Testis (tissue), 3 donors: ENCODE results near the gene MCEE. TPM values are rescaled to one million over a fixed set of nuclear protein-coding genes. Genes with fewer than 3 reads are reported as not detected.

ENCODE experiments used
- DNase-seq: peaks from one replicate; pipeline ENCODE4 v3.0.0-alpha.2; 2019
- H3K27ac ChIP-seq, 2 donors: fragments of 200-600 bp; sonication (generic); one replicate each; pipeline ENCODE4 v1.5.1; 2019
- H3K27me3 ChIP-seq: fragments of 200-600 bp; sonication (generic); one replicate; pipeline ENCODE4 v1.5.1; 2019
- H3K36me3 ChIP-seq: fragments of 200-600 bp; sonication (generic); one replicate; pipeline ENCODE4 v1.5.1; 2017; ENCODE audit warnings: low read depth; ENCODE audit errors: missing control alignments
- H3K4me1 ChIP-seq: fragments of 200-600 bp; sonication (generic); one replicate; pipeline ENCODE4 v1.5.1; 2019
- H3K4me3 ChIP-seq, 2 donors: fragments of 200-600 bp; sonication (generic); one replicate each; pipeline ENCODE4 v1.5.1; 2017 to 2019
- H3K9me3 ChIP-seq: fragments of 200-600 bp; sonication (generic); one replicate; pipeline ENCODE4 v1.5.1; 2017
- POLR2A ChIP-seq: fragments of 450-650 bp; IDR thresholded peaks from one replicate; pipeline ENCODE4 v1.6.1; 2017; ENCODE audit warnings: antibody characterized with exemption, mild to moderate bottlenecking, moderate library complexity
- WGBS, 2 donors: methylation state at CpG; one replicate each; pipeline ENCODE4 v1.1.5; 2018; 5-methylcytosine and 5-hydroxymethylcytosine counted together
- intact Hi-C: fragments of 100-400 bp; cut with DNase I; formaldehyde crosslinking; loops from one replicate; pipeline ENCODE4 v1.15.1; 2023; ENCODE audit warnings: low total_unique reads
- polyA plus RNA-seq: library from polyadenylated mRNA; stranded (reverse); fragments of 350-450 nt; fragmentation: Illumina TruSeq; extraction: RNeasy Lipid Tissue Mini Kit (QIAGEN cat#74804); gene quantifications from one replicate; pipeline ENCODE4 v1.2.3, GENCODE V29; 2014; ENCODE audit warnings: low read depth, low replicate concordance; ENCODE audit not compliant: insufficient read depth
- total RNA-seq, 2 donors: library from RNA; depleted of rRNA; stranded (reverse); fragments of >200 nt; gene quantifications; one replicate each; pipeline ENCODE4 v1.2.3, GENCODE V29; 2016
- TF ChIP-seq, protein P1 (sequence below), 3 experiments: fragments of 450-650 bp in 2 of 3; fragments of 200-600 bp in 1 of 3; sonication (generic) in 1 of 3; IDR thresholded peaks; one replicate each; pipeline ENCODE4 v1.5.1; 2016 to 2019; ENCODE audit warnings: antibody characterized with exemption in 3 of 3, mild to moderate bottlenecking in 2 of 3, moderate library complexity in 1 of 3

The MCEE gene
- total and polyA plus RNA-seq, 3 donors from 2014 or later = 7.7 to 14.6 (median 10.7) TPM

DNA sequence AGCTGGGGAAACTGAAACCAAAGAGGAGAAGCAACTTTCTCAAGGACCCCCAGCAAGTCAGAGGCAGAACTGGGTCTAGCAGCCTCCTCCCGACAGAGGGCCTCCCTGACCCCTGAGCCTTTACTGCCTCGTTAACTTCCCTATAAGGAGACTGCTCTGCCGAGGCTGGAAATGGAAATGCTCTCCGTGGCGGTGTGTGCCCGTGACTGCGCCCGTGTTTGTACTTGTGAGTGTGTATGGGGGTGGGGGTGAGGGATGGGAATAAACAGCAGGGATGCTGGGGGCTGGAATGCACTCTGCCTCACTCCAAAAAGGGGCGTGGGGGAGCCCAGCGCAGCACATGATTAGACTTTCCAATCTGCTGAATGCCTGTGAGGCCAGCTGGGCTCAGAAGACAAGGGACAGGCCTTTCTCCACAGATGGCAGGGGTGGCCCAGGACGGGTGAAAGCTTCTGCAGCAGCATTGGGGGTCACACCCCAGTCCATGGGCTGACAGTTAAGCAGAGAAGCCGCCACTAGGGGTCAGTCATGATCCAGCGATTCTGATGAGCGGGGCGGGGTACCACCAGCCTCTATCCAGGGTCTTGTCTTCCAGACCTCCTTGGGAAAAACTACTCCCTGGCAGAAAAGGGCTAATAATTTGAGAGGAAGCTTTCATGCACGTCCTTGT lies 27.2 kb upstream of the MCEE start:
- intact Hi-C loops = no loop called here
- Histone ChIP-seq H3K27ac (no peak overlapping the region), H3K36me3 (no peaks in the 10 kb centered on the region), H3K4me3 (no peak overlapping the region), H3K4me1 (no peaks in the 10 kb centered on the region), H3K27me3 (no peaks in the 10 kb centered on the region), H3K9me3 (no peaks in the 10 kb centered on the region)
- 19% methylated on average over 7 to 16 of the region's 16 CpGs for WGBS, 2 donors
- peak; percentile 69 for DNase-seq
- TF ChIP-seq POLR2A = no peak
- TF ChIP-seq, protein P1, sequence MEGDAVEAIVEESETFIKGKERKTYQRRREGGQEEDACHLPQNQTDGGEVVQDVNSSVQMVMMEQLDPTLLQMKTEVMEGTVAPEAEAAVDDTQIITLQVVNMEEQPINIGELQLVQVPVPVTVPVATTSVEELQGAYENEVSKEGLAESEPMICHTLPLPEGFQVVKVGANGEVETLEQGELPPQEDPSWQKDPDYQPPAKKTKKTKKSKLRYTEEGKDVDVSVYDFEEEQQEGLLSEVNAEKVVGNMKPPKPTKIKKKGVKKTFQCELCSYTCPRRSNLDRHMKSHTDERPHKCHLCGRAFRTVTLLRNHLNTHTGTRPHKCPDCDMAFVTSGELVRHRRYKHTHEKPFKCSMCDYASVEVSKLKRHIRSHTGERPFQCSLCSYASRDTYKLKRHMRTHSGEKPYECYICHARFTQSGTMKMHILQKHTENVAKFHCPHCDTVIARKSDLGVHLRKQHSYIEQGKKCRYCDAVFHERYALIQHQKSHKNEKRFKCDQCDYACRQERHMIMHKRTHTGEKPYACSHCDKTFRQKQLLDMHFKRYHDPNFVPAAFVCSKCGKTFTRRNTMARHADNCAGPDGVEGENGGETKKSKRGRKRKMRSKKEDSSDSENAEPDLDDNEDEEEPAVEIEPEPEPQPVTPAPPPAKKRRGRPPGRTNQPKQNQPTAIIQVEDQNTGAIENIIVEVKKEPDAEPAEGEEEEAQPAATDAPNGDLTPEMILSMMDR (IDR thresholded peaks at IDR 0.05) = peak in 2 of 3 experiments; percentile 40 to 54

DNA sequence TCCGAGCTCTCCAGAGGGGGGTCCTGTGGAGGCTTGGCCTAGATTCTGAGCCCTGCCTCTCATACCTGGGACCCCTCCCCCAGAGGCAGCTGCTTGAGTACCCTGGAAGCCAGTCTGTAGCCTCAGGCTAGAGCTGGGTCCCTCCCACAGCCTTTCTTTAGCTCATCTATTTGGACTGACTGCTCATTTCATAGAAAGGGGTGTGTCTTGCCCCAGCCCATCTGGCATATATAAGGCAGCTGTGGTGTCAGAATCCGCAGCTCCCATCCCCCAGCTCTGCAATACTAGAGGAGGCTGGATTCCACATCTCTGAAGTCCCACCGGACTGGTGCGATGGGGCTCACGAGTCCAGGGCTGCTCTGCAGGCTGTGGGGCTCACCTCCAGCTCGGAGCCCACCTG lies 26.5 kb upstream of the MCEE start:
- 63 to 70% methylated on average over 1 to 6 of the region's 6 CpGs for WGBS, 2 donors
- no peak overlapping the region for H3K4me3 ChIP-seq
- no peak overlapping the region for H3K27ac ChIP-seq
- no peak for DNase-seq
- no peaks in the 10 kb centered on the region for H3K4me1 ChIP-seq
- no peaks in the 10 kb centered on the region for H3K36me3 ChIP-seq
- H3K27me3 ChIP-seq = no peaks in the 10 kb centered on the region
- H3K9me3 ChIP-seq = no peaks in the 10 kb centered on the region
- TF ChIP-seq POLR2A = no peak
- TF ChIP-seq, protein P1 (IDR thresholded peaks at IDR 0.05) = no peak
- intact Hi-C loops = no loop called here

DNA sequence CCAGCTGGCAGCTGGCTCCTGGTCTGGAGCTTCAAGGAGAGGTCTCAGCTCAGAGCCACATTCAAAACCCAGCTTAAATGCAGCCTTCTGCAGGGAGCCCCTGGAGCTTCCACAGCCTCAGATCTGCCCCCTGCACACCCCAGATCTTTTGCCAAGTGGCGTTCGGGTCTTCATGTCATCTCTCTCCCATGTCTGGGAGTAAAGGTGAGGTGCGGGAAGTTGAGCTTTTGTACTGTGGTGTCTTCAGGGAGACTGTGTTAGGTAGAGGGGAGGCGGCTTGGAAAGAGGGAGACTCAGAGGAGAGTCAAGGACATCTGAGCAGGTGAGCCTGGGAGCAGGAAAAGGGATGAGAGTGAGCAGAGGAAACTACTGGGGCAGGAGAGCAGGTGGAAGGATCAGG lies 25.8 kb upstream of the MCEE start:
- Histone ChIP-seq H3K36me3 (no peaks in the 10 kb centered on the region), H3K27ac (no peak overlapping the region), H3K9me3 (no peaks in the 10 kb centered on the region), H3K27me3 (no peaks in the 10 kb centered on the region), H3K4me3 (no peak overlapping the region), H3K4me1 (no peaks in the 10 kb centered on the region)
- TF ChIP-seq POLR2A = no peak
- TF ChIP-seq, protein P1 (IDR thresholded peaks at IDR 0.05) = no peak
- intact Hi-C loops = no loop called here
- WGBS, 2 donors = 97 to 99% methylated on average over 4 of the region's 4 CpGs
- DNase-seq = no peak

DNA sequence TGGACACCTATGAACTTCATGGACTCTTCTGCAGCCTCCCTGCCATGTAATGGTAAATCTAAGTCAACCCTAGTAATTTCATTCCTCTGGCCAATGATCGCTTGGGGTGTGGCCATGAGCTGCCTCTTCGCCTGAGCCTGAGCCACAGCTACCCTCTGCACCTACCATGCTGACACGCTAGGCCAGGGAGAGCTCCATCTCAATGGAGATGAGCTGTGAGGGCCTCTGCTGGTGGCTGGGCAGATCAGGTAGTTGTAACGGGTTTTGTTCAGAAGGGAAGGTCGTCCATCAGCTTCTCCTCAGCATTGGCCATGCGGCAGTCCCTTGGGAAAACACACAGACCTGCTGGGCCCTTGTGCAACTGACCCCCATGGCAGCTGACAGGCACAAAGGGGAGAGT lies 24.8 kb upstream of the MCEE start:
- intact Hi-C loops = no loop called here

More for the DNA sequence above, 24.8 kb upstream of the MCEE start:
- Histone ChIP-seq H3K27me3 (no peaks in the 10 kb centered on the region), H3K9me3 (no peaks in the 10 kb centered on the region), H3K36me3 (no peaks in the 10 kb centered on the region), H3K27ac (no peak overlapping the region), H3K4me3 (no peak overlapping the region), H3K4me1 (no peaks in the 10 kb centered on the region)
- WGBS, 2 donors = 78 to 82% methylated on average over 5 to 6 of the region's 6 CpGs
- DNase-seq = no peak
- no peak for TF ChIP-seq POLR2A
- TF ChIP-seq, protein P1 (IDR thresholded peaks at IDR 0.05) = no peak
